Activated gamma-delta T cell treated with anti-CD3 and anti-CD28 coated beads, Interleukin-2, amount 50 U/mL, for 16 hours (primary cell): Measurements from ENCODE around the gene KLC1.
A peak's percentile ranks its signal among the peaks of the same experiment; 100 is the strongest.

ENCODE experiments used
- DNase-seq: peaks from one replicate; pipeline ENCODE4 v3.0.0-alpha.2; 2020; ENCODE audit warnings: low read depth

The KLC1 gene

GRCh38 chr14:103735815-103736545 is 107.0 kb downstream of the KLC1 start:
- no peak for DNase-seq

- no peak for DNase-seq
Measured at GRCh38 chr14:103736546-103737431, 107.8 kb downstream of the KLC1 start.

- no peak for DNase-seq
Measured at GRCh38 chr14:103737432-103738045, 108.5 kb downstream of the KLC1 start.

- no peak for DNase-seq
Measured at GRCh38 chr14:103738166-103738565, 109.2 kb downstream of the KLC1 start.

- DNase-seq: no peak
Measured at GRCh38 chr14:103738701-103739451, 109.9 kb downstream of the KLC1 start.

- DNase-seq: no peak
Measured at GRCh38 chr14:103739466-103739792, 110.4 kb downstream of the KLC1 start.

GRCh38 chr14:103739793-103740501 is 110.9 kb downstream of the KLC1 start:
- no peak for DNase-seq

- no peak for DNase-seq
Measured at GRCh38 chr14:103740991-103741689, 112.1 kb downstream of the KLC1 start.

GRCh38 chr14:103741876-103742275 is 112.9 kb downstream of the KLC1 start:
- DNase-seq: no peak

GRCh38 chr14:103742499-103743255 is 113.7 kb downstream of the KLC1 start:
- DNase-seq: no peak

- no peak for DNase-seq
Measured at GRCh38 chr14:103743691-103744090, 114.7 kb downstream of the KLC1 start.

- no peak for DNase-seq
Measured at GRCh38 chr14:103744621-103745395, 115.8 kb downstream of the KLC1 start.

- DNase-seq: no peak
Measured at GRCh38 chr14:103745424-103745823, 116.4 kb downstream of the KLC1 start.

- DNase-seq: no peak
Measured at GRCh38 chr14:103746701-103747100, 117.7 kb downstream of the KLC1 start.

GRCh38 chr14:103748534-103748857 is 119.5 kb downstream of the KLC1 start:
- DNase-seq: peak; percentile 31

GRCh38 chr14:103749452-103749851 is 120.4 kb downstream of the KLC1 start:
- DNase-seq: no peak

- no peak for DNase-seq
Measured at GRCh38 chr14:103749860-103750259, 120.8 kb downstream of the KLC1 start.
